Endometrium (tissue), 2 donors: ENCODE measurements around the gene POLG.

Experiments
- FAIRE-seq: peaks from 2 replicates; lab custom pipeline; 2012; peaks lifted over from hg19 to GRCh38; lab: Jason Lieb, UNC
- donor health status: control.
- donor health status: control.

POLG gene

DNA sequence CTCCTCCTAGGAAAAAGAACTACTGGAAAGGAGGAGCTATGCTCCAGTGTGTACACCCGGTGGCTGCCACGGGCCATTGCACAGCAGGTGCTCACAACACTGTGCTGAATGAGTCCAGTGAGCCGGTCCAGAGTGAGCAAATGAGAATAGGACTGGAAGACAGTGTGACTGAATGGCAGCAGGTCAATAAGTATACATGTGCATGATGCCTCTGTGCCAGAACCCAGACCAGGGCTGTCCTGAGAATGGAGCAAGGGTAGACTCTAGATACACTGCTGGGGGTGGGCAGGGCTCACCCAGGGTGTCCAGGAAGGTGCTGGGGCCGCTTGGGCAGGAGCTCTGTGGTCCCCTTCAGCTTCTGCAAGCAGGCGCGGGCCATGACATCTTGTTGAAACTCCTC is 8.3 kb downstream of the POLG start:
- no peak for FAIRE-seq

DNA sequence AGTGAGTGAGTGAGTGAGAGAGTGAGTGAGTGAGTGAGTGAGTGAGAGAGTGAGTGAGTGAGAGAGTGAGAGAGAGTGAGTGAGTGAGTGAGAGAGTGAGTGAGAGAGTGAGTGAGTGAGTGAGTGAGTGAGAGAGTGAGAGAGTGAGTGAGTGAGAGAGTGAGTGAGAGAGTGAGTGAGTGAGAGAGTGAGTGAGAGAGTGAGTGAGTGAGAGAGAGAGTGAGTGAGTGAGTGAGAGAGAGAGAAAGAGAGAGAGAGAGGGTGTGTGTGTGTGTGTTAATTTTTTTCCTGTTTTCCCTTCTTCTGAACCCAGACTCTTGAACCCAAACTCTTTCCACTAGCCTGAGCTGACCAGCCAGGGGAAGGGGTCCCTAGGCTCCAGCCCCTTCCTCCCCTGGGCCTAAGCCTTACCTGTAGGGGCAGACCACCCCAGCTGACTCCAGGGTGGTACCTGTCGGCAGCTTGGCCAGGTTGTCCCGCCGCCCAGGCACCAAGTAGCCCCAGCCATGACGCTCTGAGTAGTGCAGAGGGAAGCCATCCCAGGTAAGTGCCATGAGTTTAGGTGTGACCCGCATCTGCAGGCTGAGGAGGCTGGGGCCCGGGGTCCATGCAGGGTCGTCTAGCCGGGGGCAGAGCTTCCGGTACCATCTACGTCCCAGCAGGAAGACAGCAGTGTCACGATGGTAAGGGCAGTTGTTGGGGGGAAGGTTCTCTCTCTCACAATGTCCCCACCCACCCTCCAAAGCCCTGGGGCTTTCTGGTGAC is 9.4 kb downstream of the POLG start:
- FAIRE-seq: no peak

DNA sequence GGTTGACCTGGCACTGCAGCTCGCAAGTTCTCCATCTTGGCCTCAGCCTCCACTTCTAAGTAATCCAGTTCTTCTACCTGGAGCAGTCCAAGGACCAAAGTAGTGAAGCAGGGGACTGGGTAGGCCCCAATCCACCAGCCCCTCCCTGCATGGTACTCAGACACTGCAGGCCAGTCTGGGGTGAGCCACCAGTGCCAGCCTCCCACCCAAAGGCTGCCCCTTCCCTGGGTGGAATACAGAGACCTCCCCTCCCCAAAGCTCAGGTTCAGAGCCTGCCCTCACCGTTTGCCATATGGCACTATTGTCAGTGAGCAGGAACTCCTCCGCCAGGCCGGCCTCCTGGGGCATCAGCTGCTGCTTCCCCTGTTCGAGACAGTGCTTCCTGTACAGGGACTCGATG is 10.8 kb downstream of the POLG start:
- no peak for FAIRE-seq

DNA sequence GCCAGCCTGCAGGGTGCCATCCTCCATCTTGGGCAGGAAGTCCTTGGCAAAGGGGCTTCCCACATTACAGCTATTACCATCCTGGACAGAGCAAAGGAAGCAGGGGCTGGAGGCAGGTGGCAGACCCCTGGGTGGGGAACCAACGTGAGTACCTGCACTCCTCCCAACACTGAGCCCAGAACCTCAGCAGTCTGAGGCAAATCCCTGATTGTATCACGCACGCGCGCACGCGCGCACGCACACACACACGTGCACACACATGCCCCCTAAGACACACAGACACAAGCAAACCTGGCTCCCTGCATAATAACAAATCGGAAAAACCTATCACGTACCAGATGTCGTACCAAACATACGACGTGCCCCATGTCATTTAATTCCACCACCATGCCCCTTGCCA is 11.8 kb downstream of the POLG start:
- FAIRE-seq: no peak

DNA sequence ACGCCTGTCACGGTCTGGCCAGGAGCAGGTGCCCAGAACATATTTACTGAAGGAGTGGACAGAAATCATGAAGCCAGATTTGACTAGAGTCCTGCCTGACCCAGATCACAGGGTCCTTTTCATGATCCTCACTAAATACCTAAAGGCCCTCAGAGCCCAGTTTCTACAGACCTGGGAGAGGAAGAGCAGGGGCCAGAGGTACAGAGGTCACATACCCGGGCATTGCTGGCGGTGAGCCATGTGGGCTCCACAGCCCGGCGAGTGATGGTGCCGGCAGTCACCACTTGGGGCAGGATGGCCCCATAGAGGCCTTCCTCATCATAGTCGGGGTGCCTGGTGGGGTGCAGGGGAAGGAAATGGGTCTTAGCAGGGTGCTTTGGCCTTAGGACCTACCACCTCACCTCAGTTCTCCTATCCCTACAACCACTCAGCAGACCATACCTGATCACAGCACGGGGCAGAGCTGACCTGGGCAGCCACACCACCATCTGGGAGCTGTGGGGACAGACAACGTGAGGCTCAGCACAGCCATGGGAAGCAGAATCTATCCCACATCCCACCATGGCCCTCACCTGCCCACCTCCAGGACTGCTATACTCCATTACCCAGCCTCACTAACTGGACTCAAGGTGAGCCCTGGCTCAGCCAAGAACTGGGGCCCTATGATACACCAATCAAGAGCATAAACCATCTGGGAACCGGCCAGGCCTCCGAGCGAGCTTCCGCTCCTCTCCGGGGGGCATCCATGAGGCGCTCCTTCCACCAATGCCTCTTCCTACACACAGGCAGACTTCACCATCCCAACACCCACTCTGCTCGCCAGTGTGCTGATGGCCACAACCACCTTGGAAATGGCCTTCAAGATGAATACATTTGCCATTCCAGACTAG is 12.9 kb downstream of the POLG start:
- no peak for FAIRE-seq

DNA sequence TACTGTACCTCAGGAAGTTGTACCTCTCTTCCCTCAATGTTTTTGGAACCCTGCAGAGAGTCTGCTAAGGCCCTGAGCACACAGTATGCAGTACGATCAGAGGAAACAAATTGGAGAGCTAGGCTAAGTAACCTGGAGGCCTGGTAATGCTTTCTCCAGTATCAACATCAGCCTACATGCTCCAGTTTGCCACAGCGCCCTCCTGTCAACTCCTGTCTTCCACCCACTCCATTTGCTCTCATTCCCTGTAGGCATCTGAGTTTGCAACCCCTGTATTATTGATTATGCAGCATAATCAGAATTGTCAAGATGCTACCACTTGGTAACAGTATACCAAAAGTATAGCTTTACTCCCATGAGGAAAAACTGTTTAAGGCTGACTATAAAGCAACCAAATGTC is 14.4 kb downstream of the POLG start:
- FAIRE-seq: no peak

DNA sequence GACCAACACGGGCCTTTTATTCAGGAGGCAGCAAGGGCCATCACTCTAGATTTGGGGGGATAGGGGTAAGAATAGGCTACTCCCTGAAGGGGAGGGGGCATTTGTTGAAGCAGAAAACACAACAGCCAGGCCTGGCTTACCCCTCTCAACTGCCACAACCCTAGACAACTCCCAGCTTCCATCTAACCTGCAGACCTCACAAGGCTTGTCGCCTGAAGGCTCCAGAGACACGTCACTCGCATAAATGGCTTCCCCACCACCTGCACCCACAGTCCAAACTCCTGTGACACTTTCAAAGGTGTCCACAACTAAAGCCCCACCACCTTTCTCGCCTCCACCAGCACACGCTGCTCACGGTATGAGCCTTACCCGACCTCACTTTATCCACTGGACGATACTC is 14.9 kb downstream of the POLG start:
- no peak for FAIRE-seq

DNA sequence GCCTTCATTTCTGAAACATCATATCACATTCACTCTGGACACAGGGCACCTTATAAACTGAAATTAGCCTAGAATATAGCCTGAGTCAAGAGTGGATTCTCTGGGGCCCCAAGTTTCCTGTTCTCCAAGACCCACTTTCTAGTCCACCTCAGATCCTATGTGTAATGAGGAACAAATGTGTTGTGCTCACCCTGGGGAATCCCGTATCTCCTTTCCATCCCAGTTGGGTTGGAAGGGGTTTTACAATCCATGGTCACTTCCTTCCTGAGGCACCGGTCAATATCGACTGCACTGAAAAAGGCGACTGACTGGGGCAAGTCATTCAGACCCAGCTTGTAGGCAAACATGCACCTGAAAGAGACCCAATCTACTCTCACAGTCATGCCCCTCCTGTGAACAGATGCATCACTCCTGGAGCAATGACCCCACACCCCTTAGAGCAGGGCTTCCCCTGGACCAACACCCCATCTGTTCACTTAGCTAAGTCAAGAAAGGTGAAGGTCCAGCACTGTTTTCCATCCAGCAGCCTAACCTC is 17.4 kb downstream of the POLG start:
- no peak for FAIRE-seq

DNA sequence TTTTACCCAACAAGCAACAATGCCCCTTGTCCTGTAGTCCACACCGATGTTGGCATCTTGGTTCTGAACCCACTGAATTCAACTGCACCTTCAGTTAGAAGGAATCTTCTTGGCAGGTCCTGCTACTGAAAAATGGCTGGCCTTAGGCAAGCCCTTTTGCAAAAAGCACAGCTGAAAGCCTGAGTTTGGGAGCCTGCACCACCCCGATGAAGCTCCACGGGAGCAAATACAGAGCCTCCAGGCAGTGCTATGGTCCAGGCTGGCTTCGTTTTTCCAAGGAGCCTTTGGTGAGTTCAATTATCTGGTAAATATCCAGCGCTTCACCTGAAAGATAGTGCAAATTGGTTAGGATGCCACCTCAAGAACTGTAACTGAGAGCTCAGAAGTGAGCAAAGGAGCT is 18.1 kb downstream of the POLG start:
- FAIRE-seq: no peak

DNA sequence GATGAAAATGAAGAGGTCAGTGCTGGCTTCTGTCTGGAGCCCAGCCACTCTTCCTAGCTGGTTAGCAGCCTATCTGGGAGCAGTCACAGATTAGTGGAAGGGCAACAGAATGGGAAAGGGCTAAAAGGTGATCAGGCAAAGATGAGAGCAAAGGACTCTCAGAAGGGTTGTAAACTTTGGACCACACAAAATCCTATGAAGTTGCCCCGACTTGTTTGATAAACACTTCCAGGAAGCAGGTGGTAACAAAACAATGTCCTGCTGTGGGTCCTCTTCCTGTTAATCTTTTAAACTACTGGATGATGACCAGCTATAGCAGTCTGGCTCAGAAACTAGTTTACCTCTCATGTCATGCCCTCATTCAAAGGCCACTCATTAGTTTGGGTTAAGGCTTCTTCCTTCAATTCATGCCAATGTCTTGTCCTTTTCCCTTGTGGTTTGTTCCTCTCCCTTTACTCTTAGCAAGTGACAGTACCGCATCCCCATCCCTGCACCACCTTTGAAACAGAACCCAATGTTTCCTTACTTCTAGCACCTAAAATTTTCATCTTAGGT is 19.2 kb downstream of the POLG start:
- FAIRE-seq: no peak

DNA sequence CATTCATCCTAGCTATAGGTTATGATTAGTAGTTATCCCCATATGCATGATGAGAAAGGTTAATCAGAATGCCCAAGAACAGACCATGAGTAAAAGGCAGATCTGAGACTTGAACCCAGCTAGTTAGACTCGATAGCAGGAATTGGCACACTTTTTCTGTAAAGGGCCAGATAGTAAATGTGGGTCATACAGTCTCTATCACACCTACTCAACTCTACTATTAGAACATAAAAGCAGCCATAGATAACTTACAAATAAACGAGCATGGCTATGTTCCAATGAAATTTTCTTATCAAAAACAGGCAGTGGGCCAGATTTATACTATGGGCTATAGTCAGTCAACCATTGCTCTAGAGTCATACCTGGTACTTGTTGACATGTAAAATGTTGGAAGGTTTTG is 24.6 kb downstream of the POLG start:
- no peak for FAIRE-seq

DNA sequence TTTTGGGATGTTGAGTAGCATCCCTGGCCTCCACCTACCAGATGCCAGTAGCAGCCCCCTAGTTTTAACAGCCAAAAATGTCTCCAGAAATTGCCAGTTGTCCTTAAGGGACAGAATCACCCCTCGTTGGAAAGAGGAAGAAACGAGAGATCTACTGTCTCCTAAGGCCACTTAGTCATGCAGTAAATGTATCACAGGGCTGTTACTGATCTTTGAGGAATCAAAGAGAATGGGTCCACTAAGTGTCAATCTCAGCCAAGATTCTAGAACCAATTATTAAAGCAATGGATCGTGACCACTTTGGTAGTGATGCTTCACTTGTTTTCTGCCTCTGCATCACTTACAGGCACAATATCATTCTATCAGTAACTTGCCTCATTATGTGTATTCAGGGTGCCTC is 26.4 kb downstream of the POLG start:
- no peak for FAIRE-seq

DNA sequence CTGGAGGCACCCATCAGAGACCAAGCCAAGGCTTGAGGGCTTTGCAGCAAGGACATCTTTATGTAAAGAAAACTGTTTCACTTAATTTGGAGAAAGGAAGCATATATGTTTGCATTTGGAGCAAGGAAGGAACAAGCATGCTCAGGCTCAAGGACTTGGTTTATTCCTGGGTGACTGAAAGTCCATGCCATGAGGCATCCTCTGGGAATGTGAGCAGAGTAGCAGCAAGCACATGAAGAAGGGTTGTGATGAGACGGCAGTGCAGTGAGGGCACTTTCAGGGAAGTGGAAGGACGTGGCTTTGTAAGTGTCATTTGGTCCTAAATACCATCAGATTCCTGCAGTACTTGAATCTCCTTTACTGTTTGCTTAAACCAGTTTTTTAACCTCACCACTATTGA is 26.8 kb downstream of the POLG start:
- FAIRE-seq: no peak

DNA sequence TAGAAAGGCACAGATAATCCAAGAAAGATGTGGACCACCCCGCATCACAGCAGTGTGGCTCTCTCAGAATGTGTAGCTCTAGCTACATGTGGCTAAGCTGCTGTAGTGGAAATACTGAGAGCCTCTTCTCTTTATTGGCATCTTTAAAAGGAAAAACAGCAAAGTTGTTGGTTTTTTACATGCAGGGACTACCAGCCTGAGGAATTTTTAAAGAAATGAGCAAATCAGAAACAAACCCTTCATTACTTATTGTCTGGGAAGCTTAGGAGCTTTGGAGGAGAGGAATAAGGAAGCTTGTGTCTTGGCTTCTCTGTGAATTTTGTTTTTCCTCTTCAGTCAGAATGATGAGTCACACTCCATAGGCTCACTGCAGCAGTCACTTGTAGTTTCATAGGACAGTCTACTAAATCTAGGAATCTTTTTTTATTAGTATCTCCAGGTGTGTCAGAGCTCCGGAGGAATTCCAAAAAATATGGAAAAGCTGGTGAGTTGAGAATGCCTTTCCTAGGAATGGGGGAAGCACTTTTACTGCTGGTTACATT is 27.5 kb downstream of the POLG start:
- FAIRE-seq: no peak

DNA sequence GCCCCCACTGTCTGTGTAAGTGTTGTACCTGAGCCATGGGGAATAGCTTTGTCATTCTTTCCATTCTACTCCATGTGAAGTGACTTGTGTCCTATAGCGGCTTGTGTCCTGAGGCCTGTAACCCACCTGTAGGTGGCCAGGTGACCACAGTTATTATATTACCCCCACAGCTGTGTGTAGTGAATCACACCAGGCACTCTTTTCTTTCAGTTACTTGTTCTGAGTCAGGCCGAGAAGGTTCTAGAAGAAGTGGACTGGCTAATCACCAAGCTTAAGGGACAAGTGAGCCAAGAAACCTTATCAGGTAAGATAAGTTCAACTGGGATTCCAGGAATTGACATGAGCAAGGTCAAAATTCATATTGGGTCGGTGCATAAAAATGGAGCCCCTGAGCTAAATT is 29.2 kb downstream of the POLG start:
- no peak for FAIRE-seq

DNA sequence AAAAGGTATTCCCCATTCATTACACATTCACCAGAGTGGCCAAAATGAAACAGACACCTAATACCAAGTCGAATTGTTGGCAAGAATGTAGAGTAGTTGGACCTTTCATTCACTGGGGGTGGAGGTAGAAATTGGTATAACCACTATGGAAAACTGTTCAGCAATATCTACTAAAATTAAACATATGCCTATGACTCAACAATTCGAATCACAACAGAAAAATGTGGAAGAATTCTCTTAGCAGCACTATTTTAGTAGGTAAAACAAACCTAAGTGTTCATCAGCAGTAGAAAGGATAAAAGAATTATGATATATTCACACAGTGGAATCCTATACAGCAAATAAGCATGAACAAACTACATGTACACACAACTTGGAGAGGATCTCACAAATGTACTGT is 30.6 kb downstream of the POLG start:
- no peak for FAIRE-seq

DNA sequence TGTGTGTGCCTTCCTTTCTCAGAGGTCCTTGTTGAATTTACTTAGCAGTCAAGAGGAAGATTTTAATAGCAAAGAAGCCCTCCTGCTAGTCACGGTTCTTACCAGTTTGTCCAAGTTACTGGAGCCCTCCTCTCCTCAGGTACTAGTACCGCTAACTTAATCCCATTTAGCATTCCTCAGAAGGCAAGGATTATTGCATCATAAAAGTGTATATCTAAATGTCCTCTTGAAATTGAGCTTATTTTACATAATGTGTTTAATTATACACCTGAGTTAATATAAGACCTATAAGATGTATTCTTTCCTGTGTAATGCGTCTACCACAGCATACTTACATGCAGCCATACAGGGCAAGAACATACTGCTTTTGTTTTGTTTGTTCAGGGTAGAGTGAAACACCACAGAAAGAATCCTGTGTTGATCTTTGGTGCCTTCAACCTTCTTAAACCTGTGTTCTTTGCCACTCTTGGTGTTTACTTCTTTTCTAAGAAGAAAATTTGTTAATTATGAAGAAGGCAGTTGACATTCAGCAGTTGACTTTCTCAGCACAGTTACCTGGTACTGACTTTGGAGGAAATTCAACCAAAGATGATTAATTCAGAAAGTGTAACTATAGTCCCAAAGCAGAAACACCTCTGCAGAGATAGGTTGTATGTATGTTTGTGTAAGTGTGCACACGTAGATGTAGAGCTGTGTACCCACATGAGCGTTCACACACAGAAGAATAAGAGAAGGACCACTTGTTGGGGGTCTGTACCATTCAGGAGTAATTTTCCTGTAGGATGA is 33.1 kb downstream of the POLG start:
- FAIRE-seq: no peak

DNA sequence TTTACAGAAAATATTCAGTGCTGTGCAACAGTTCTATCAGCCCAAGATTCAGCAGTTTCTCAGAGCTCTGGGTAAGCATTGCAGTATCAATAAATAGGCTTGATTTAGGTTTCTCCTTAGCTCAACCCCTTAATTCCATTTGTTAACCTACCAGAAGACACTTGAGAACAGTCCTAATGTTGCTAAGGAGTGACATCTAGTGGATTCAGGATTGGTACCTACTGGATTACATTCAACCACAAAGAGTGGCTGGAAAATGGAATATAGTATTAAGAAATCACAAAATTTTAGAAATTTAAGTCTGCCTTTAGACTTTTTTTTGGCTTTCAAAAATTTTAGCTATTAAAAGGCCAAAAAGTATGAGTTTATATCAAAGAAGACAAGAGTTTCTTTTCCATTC is 34.7 kb downstream of the POLG start:
- no peak for FAIRE-seq

DNA sequence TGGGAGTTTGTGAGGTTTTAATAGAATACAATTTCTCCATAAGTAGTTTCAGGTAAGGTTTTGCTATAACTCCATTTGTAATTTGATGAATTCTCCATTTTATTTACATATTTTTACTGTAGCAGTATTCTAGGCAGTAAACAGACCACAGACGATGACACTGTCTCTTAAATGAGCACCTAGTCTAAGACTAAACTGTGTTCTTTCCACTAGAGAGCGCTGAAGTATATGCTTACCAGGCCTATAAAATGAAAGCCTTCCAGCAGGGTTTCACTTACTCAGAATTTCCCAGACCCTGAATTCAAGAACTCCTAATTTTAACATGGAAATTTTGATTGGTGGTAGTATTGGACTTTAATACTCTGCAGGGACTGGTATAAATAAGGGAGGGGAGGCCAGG is 41.6 kb downstream of the POLG start:
- no peak for FAIRE-seq

DNA sequence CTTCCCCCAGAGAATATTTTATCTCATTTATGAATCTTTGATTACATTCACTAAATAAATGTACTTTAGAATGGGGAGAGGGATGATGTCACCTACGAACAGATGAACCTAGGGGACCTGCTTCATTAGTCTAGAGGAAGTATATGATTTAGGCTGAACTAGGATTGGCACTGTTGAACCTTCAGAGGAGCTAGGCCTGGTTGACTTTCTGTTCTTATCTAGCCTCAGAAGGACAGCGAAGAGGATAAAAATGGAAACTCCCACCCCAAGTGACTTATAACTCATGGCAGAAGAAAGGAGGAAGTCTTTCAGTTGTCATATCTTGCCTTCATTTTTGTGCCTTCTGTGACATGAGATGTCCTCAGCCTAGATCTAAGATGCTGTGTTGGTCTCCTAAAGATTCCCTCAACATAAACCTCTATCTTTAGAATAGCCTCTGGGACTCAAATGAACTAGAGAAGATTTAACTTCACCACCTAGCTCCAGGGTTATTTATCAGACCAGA is 42.6 kb downstream of the POLG start:
- no peak for FAIRE-seq

DNA sequence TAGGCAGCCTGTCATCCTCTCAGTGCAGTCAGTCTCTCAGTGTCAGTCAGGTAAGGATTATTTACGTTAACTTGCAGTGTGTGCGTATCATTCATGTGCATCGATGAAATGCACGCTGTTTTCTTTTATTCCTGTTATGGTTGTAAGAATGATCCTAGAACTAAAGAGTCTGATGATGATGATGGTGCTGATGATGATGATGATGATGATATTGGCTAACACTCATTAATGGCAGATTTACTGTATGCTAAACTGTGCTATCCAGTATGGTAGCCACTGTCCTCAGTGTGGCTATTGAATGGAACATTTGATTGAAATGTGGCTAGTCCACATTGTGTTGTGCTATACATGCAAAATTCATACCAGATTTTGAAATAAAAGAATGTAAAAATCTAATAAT is 51.4 kb downstream of the POLG start:
- no peak for FAIRE-seq

DNA sequence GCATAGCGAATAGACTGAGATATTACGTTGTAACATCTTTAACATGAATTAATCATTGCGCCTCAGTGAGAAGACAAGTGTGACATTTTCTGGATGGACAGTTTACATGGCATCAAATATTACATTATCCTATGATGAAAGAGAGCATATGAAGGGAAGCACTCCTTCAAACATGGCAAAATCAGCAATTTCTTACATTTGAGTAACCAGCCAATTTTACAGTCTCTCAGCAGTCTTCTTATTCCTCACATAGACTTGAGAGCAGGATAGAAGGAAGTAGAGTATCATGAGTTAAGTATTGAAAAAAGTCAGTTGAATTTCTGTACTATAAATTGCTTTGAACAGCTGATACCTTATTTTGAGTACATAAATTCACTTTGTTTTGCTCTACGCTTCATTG is 52.0 kb downstream of the POLG start:
- no peak for FAIRE-seq
